NK-92 treated with Interleukin-12 subunit alpha and Interleukin-12 subunit beta, amount 100 ng/mL, for 24 hours (cell line): Measurements from ENCODE around the gene SHC4.
"Not testable (repeated sequence)": the region's sequence is repeated elsewhere in the genome, so short reads cannot be mapped to it uniquely, and the experiment has no call there.

Experiments
- DNase-seq: peaks from one replicate; lab custom pipeline; 2025; lab: John Stamatoyannopoulos, UW

Gene SHC4, protein sequence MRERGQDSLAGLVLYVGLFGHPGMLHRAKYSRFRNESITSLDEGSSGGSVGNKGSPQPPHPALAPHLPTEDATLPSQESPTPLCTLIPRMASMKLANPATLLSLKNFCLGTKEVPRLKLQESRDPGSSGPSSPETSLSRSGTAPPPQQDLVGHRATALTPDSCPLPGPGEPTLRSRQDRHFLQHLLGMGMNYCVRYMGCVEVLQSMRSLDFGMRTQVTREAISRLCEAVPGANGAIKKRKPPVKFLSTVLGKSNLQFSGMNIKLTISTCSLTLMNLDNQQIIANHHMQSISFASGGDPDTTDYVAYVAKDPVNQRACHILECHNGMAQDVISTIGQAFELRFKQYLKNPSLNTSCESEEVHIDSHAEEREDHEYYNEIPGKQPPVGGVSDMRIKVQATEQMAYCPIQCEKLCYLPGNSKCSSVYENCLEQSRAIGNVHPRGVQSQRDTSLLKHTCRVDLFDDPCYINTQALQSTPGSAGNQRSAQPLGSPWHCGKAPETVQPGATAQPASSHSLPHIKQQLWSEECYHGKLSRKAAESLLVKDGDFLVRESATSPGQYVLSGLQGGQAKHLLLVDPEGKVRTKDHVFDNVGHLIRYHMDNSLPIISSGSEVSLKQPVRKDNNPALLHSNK

DNA sequence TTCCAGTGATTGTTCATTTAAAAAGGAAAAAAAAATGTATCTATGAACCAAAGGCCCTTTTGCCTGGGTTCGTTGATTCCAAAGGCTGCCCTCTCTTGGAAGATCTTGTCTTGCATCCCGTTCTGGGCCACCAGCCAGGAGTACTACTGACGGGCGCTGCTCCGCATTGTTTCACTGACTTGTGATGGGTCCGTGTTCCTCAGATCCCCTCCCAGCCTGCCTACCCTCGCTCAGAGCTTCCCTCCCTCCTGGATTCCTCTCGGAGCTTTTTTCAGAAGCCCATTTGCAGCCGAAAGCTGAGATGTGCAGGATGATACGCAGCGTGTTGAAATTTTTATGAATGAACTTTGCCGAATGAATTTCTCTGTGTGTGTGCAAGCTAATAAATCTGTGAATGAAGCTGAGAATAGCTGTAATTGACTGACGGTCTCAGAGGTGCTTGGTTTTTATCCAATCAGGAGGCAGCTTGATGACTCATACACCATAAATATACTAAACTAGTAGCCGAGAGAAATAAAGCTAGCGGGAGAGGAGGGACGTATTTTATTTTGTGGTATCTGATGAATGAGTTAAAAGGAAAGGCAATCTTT, at the start of gene SHC4:
SHC4 (minus strand) TSS at position 396 of the 590 bp plus-strand sequence. CDS start 904 bp downstream, outside the sequence.
- DNase-seq: no peak

DNA sequence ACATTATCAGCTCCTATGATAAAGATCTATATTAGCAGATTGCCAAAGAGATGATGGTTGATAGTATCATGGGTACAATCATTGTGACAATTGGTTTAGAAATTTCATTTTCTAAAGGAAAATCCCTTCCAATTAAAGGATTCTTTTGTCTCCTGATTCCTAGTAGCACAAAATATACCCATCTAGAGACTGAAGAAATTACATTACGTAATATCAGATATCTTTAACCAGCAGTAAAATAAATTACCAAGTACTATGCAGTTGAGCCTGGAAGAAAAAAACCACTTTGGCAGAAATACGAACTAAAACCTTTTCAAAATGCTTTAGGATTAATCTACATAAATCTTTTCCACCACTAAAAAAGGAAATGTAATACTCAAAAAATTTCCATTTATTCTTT, 35.6 kb upstream of the SHC4 start:
- no peak for DNase-seq

DNA sequence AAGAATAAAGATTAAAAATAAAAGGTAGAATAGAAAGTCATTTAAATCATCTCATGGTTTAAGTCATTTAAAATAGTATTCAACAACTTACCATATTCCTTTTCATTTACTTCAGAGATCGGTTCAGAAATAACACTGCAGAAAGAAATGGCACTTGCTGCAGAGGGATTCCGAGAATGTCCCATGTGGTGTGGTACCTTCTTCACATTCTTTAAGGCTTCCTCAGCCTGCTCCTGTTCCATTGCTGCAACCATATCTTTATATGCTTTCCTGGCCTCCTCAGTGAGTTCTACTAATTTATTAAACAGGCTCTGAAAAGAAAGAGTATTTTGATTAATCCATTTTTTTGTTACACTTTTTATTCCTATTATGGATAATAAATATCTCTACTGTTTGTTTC, 32.6 kb upstream of the SHC4 start:
- DNase-seq: no peak

DNA sequence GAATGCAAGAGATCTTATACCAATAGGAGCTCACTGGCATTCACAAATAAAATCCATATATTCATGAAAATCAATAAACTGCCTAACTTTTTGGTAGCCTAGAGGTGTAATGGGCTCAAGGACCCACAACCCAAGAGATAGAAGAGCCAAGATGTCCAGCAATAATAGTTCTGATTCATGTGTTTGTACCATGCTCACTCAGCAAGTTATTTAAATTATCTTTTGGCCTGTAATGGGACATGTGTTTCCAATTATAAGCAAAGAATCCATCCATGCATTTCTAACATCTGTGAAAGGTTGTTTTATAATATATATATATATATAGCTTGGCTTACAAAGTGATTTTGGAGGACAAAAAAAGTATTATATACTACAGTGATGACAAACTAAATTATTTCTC, 29.7 kb upstream of the SHC4 start:
- no peak for DNase-seq

DNA sequence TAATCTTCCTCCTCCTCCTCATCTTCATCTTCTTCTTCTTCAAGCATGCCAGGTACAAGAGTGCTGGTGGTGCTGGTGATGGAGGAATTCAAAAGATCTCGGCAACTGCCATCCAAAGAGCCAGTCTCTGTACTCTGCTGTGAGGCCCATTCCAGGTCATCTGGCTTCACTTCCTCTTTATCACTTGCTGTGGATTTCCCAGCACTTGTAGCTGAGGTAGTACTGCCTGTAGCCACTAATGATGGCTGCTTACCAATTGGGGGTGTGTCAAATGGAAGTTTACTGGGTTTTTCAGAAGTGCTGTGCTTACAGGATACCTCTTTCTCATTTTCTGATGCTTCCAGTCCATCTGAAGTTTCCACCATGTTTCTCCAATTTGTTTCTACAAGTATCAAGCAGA, 28.8 kb upstream of the SHC4 start:
- no peak for DNase-seq

DNA sequence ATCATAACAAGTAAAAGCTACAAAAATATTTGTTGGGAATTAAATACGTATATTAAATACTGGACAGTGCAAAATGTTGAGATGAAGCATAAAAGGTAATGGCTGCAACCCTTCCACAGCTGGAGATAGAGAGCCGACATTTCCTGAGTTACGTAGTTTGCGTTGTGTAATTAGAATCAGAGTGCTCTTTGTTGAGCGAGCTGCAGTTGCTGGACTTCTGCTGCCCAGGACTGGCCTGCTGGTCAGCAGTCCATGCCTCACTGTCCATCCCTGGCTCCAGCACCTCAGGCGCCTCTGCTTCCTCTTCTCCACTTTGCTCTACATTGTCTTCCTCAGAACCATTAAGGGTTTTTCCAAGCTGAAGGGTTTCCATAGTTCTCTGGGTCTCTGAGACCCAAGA, 28.4 kb upstream of the SHC4 start:
- DNase-seq: no peak

DNA sequence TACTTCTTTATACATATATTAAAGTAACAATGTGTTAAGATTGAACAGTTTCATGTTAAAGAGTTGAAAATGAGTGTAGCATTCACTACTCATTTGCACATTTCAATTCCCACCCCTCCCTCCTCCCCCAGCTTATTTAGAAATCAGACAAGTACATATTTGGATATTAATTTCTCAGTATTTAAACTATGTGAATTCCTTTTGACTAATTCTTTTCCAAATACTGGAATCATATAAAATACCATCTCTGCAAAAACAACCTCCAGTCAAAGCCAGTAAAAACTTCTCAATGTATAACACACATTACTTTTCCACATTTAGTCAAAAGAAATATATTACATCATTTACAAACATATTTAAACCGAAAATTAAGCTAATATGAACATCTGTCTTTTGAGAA, 25.5 kb upstream of the SHC4 start:
- no peak for DNase-seq

DNA sequence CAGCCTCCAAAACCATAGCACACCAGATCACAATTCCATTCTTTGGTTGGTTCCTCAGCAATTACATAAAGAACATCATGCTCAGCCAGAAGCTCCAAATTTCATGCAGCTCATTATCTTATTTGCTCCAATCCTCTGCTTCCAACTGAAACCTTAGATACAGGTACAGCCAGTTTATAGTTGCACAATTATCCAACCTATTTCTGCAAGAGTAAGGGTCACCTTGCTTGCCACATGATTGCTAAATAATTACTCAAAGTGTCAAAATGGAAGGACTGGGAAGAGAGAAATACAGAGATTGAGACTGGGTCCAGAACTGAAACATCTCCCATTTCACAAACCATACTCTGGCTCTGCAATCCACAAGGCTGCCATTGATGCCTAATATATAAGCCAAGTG, 23.4 kb upstream of the SHC4 start:
- DNase-seq: no peak

DNA sequence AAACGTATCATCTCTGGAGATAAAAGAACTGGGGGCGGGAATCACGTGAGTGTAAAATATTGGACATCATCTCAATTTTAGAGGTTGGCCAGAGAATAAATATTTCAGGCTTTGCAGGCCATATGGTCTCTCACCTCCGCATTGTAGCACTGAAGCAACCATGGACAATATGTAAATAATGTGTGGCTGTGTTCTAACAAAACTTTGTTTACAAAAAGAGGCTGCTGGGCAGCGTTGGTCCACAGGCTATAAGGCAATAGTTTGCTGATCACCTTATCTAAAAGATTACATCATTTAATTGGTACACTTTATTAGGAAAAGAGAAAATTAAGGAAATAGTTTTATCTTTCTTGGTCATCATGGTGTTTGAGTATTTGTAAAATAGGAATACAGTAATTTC, 22.5 kb upstream of the SHC4 start:
- DNase-seq: no peak

DNA sequence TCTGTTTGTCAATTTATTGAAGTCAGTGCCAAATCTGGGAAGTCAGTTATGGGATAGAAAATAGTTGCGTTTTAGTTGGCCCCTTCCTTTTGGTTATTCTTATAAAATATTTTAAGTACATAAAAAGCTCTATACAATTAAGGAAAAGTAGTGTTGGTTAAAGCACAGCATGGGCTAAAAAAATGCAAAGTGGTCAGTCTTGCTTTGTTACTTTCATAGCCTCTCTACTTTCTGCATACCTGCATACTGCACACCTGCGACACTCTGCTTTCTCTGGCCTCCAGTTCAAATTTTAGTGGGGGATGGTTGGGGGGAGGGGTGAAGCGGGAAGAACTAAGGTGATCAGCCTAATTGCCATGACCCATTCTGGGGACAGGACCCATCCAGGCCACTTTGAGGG, 21.8 kb upstream of the SHC4 start:
- no peak for DNase-seq

DNA sequence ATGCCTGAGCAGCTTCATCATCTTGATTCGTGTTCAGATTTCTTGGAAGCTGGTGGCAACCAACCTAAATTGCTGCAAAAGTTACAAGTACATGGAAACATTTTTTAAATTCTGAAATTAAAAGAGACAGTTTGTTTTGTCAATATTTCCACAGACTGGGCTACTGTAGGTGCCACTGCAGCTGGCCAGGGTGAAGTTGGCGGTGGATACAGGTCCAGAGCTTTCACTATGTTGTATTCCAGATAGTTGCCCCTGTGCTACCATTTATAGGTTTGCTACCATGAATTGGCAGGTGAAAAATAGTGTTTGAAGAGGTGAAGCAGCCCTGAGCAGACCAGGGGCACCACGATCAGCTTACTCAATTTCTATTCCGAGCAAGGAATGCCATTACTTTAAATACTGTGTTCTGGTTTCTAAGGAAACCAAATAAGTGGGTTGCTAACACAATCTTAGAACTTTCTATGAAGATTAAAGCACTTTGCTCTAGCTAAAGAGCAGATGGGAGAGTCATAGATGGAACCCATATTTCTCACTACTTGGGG, 21.2 kb upstream of the SHC4 start:
- DNase-seq: no peak

DNA sequence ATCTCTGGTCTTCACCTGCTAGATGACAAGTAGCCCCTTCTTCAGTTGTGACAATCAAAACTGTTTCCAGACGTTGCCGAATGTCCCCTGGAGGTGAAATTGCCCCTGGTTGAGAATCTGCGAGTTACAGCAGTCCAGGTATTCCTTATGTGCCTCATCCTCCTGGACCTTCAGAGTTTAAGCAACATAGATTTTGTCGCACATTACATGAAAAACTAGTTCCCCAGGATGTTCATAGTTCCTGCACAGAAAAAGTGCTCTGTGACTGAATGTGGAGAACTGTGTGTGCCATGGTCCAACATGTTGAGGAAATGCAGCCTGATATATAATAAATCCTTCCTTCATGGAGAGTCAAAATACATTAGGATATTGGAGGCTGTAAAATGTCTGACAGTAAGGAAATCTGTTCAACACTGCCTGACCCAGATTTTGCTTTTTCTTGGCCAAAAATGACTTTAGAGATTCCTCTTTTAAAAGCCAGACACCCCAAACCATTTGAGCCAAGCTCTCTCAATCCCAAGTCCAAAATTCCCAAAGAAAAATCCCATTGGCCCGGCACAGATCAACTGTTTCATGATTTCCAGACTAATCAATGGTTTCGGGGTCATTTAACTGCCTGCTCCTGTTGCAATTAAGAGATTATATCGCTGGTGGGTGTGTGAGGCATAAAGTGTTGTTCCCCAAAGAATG, 20.4 kb upstream of the SHC4 start:
- no peak for DNase-seq

DNA sequence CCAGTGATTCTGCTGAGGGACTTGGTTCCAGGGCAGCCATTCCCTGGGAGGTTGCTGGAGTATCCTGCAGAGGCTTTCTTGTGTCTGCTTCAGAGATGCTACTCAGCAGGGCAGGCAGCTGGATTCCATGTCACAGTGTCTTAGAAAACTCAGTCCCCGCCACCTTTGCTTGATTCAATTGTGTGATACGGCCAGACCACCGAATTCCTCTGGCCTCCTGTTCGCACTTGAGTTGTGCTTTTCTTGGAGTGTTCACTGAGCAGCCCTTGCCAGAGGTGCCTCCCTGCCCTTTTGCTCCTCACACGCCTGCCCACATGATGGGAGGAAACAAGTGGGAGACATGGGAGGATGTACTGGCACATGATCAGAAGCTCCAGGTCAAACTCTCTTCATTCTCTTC, 19.6 kb upstream of the SHC4 start:
- no peak for DNase-seq

DNA sequence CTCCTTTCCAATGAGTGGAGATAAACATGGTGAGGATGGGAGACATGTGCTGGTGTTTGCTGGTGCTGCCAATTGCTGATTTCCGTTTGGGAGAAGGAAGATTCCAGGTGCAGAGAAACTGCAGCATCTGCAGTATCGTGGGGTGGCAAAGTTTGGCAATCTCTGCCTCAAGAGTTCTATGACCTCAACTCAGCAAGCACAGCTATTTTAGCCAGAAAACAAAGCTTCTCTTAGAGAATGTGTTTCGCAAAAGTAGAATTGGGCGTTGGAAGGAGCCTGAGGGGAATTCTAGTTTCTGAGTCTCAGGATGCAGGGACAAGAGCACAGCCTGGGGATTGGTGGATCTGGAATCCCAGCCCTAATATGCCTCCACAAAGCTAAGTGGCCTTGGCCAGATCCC, 18.2 kb upstream of the SHC4 start:
- DNase-seq: no peak

DNA sequence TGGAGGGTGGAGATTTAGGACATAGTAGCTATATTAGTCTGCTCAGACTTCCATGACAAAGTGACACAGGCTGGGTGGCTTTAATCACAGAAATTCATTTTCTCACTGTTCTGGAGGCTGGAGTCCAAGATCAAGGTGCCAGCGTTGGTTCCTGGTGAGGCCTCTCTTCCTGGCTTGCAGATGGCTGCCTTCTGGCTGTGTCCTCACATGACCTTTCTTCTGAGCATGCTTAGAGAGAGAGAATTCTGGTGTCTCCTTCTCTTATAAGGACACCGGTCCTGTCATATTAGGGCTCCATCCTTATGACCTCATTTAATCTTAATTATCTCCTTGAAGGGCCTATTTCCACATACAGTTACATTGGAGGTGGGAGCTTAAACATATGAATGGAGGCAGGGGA, 14.9 kb upstream of the SHC4 start:
- no peak for DNase-seq

DNA sequence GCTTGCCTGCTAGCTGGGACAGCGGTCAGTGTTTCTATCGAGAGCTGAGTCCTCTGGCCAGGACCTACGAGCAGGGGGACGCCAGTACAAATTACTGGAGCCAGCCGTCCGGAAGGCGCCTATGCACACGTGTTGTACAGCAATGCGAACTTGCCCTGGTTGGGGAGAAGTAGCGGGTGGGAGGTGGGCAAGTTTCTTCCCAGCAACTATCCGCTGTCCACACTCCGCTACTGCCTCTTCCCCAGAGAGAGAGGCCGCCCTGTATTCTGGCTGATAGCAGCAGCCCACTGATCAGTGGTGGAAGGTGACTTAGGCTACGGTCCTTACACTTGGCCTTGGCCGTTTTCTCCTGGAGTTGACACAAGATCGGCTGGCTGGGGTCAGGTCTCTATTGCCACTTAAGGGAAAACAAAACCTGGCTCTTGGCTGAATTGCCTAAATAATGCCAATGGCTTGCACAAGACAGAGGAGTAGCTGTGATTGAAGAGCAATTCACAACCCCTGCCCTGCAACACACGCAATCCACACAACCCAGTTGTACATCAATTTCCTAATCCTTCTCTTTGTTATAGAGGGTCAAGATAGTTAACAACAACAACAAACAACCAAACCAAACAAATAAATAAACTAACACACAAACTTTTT, 12.8 kb upstream of the SHC4 start:
- DNase-seq: no peak

DNA sequence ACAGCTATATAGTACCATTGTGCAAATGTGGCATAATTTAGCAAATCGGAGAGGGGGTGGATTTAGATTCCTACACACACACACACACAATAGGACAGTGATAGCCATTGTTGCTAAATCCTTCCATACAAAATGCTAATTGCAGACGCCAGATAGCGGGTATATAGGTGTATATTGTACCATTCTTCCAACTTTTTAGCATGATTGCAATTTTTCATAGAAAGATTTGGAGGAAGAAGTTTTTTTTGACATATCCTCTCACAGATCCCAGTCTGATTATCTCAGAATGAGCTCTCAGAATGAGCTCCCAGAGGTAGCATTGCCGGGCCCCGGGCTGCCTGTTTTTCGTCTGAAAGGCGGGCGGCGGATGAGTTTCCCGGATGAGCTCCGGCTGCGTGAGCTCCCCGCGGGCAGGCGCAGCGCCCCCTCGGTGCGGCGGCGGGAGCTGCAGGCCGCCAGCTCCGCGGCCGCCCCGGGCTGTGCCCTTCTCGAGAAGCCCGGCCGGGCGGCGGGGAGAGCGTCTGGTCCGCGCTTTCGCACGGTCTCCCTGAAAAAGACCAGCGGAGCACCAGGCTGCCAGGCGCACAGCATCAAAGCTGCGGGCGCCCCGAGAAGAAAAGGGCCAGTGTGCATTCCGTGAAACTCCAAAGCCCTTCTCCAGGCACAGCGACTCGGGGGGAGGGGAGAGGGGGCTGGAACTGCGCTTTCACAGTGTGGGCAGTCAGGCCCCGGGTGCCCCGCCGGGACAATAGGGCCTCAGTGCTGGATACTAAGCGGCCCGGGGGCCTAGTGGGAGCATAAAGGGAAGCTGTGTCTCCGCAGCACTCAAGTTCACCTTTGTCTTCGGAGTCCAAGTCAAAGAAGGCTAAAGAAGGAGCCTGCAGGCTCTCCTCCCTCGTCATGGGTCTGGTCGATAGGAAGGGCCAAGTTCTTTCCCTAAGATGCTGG, 12.0 kb upstream of the SHC4 start:
- peak; percentile 57 for DNase-seq

DNA sequence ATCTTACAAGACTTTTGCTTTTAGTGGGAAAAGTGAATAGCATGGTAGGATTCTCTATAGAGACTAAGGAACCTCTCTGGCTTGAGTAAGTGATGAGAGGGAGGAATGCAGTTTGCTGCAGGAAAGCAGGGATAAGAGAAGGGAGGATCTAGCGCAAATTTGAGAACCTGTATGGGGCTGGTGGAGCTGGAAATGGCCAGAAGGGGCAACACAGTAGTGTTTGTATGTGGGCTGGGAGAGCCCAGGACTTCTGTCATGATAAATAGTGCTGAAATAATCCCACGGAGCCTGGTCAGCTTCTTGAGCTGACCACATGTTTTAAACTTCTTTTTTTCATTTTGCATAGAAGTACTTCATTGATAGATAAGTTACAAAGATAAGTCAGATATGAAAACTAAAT, 11.2 kb upstream of the SHC4 start:
- DNase-seq: no peak

DNA sequence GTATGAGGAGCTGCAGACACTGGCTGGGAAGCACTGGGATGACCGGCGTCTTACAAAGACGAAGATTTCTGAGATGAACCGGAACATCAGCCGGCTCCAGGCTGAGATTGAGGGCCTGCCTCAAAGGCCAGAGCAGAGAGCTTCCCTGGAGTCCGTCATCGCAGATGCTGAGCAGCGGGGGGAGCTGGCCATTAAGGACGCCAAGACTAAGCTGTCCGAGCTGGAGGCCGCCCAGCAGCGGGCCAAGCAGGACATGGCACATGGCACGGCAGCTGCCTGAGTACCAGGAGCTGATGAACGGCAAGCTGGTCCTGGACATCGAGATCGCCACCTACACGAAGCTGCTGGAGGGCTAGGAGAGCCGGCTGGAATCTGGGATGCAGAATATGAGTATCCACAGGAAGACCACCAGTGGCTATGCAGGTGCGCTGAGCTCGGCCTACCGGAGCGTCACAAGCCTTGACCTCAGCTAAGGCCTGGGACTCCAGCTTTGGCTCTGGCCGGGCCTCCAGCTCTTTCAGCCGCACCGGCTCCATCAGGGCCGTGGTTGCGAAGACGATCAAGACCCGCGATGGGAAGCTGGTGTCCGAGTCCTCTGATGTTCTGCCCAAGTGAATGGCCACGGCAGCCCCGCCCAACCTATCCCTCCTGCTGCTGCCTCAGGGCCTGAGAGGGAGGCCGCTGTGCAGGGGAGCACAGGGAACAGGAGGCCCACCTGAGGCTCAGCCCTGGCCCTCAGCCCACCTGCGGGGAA, 9.2 kb upstream of the SHC4 start:
- DNase-seq: no peak

DNA sequence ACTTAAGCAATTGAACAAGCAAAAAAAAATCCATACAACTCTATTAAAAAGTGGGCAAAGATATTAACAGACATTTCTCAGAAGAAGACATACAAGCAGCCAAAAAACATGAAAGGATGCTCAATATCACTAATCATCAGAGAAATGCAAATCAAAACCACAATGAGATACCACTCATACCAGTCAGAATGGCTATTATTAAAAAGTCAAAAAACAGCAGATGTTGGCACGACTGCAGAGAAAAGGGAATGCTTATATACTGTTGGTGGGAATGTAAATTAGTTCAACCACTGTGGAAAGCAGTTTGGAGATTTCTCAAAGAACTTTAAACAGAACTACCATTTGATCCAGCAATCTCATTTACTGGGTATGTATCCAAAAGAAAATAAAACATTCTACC, 7.2 kb upstream of the SHC4 start:
- DNase-seq: not testable (repeated sequence)
